GM06990 (cell line): ENCODE results near the gene JOSD1.

Source experiments
- DNase-seq: peaks from one replicate; pipeline ENCODE4 v3.0.0-alpha.2; 2011; ENCODE audit not compliant: insufficient read length; ENCODE audit errors: extremely low read depth
- H3K27me3 ChIP-seq: replicated peaks from 2 replicates; pipeline ENCODE4 v1.6.0; 2011; ENCODE audit warnings: low read length; ENCODE audit not compliant: control insufficient read depth, insufficient read depth
- H3K36me3 ChIP-seq: 2 replicates; pipeline ENCODE4 v1.5.1; 2011; ENCODE audit warnings: low read length; ENCODE audit not compliant: control insufficient read depth, insufficient read depth
- H3K4me3 ChIP-seq: replicated peaks from 2 replicates; pipeline ENCODE4 v1.5.1; 2011; ENCODE audit warnings: low read depth, mild to moderate bottlenecking, control low read depth, low read length
- CTCF ChIP-seq: IDR thresholded peaks from 2 replicates; pipeline ENCODE4 v1.5.1; 2011; ENCODE audit warnings: low read length, control low read depth, mild to moderate bottlenecking, inconsistent platforms; ENCODE audit not compliant: insufficient read depth, poor library complexity, severe bottlenecking

Gene JOSD1

GRCh38 chr22:38730411-38730871, 29.7 kb upstream of the JOSD1 start:
- Histone ChIP-seq H3K36me3 (peaks cover 65% of the 10 kb centered on the region), H3K27me3 (no peaks in the 10 kb centered on the region), H3K4me3 (no peak overlapping the region)
- TF ChIP-seq CTCF, result no peak
- DNase-seq, result no peak

GRCh38 chr22:38729946-38730345, 29.2 kb upstream of the JOSD1 start:
- Histone ChIP-seq H3K27me3 (no peaks in the 10 kb centered on the region), H3K4me3 (no peak overlapping the region), H3K36me3 (peaks cover 63% of the 10 kb centered on the region)
- no peak for TF ChIP-seq CTCF
- DNase-seq, result no peak

- TF ChIP-seq CTCF, result no peak
- DNase-seq, result no peak
- no peak overlapping the region for H3K4me3 ChIP-seq
- H3K36me3 ChIP-seq, result peaks cover 65% of the 10 kb centered on the region
- no peaks in the 10 kb centered on the region for H3K27me3 ChIP-seq
Observed at GRCh38 chr22:38728871-38729796, 28.4 kb upstream of the JOSD1 start.

GRCh38 chr22:38727530-38728451, 27.0 kb upstream of the JOSD1 start:
- no peak for DNase-seq
- Histone ChIP-seq H3K36me3 (peaks cover 65% of the 10 kb centered on the region), H3K4me3 (no peak overlapping the region), H3K27me3 (no peaks in the 10 kb centered on the region)
- no peak for TF ChIP-seq CTCF

GRCh38 chr22:38727123-38727522, 26.4 kb upstream of the JOSD1 start:
- Histone ChIP-seq H3K4me3 (no peak overlapping the region), H3K27me3 (no peaks in the 10 kb centered on the region), H3K36me3 (peaks cover 67% of the 10 kb centered on the region)
- TF ChIP-seq CTCF, result no peak
- no peak for DNase-seq
